Measurements from ENCODE around the gene PCDHGA10.
"Not testable (repeated sequence)": the region's sequence is repeated elsewhere in the genome, so short reads cannot be mapped to it uniquely, and the experiment has no call there.

PCDHGA10 gene

GRCh38 chr5:141422742-141423291, 10.0 kb downstream of the PCDHGA10 start:
- TF ChIP-seq POLR2A (IDR thresholded peaks at IDR 0.05; ENCODE audit: low read depth, low read length), result no peak
- DNase-seq (ENCODE audit: insufficient read length, low spot score), result no peak
- no peak for FAIRE-seq

GRCh38 chr5:141427783-141428426, 15.1 kb downstream of the PCDHGA10 start:
- DNase-seq (ENCODE audit: insufficient read length, low spot score) (no peak), FAIRE-seq (no peak)
- TF ChIP-seq POLR2A (IDR thresholded peaks at IDR 0.05; ENCODE audit: low read depth, low read length), result no peak

- DNase-seq (ENCODE audit: insufficient read length, low spot score) (no peak), FAIRE-seq (no peak)
- TF ChIP-seq POLR2A (IDR thresholded peaks at IDR 0.05; ENCODE audit: low read depth, low read length), result no peak
These were observed 17.7 kb downstream of the PCDHGA10 start, which contains the start of gene PCDHGA12 for GRCh38 chr5:141430332-141431113. TSS of gene PCDHGA12 (plus strand) at chr5:141430507. CDS start at chr5:141430760, 253 bp downstream.

- DNase-seq (ENCODE audit: insufficient read length, low spot score), result no peak
- FAIRE-seq, result no peak
- TF ChIP-seq POLR2A (IDR thresholded peaks at IDR 0.05; ENCODE audit: low read depth, low read length), result no peak
These were observed 18.5 kb downstream of the PCDHGA10 start for GRCh38 chr5:141431286-141431685.

GRCh38 chr5:141432308-141432707, 19.5 kb downstream of the PCDHGA10 start:
- FAIRE-seq, result not testable (repeated sequence)

DNA sequence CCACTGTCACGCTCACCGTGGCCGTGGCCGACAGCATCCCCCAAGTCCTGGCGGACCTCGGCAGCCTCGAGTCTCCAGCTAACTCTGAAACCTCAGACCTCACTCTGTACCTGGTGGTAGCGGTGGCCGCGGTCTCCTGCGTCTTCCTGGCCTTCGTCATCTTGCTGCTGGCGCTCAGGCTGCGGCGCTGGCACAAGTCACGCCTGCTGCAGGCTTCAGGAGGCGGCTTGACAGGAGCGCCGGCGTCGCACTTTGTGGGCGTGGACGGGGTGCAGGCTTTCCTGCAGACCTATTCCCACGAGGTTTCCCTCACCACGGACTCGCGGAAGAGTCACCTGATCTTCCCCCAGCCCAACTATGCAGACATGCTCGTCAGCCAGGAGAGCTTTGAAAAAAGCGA, 19.9 kb downstream of the PCDHGA10 start:
- not testable (repeated sequence) for FAIRE-seq; DNase-seq (ENCODE audit: insufficient read length, low spot score)

More at GRCh38 chr5:141432308-141432707, 19.5 kb downstream of the PCDHGA10 start:
- DNase-seq (ENCODE audit: insufficient read length, low spot score), result not testable (repeated sequence)

DNA sequence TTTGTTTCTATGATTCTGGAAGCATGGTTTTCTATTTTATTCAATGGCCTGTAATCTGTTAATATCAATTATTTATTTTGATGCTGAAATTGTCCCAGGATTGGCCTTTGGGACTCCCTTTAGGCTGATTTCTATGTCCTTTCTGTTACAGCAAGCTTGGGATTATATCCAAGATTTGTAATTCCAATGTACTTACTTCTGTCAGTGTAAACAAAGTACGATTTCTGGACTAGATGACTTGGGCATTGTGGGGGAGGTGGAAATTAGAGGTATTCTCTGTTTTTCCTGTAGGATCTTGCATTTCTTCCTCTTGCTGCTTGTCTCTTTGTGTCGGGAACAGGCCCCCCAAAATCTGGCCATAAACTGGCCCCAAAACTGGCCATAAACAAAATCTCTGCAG, 21.2 kb downstream of the PCDHGA10 start:
- DNase-seq (ENCODE audit: insufficient read length, low spot score), result no peak
- TF ChIP-seq POLR2A (IDR thresholded peaks at IDR 0.05; ENCODE audit: low read depth, low read length), result no peak
- no peak for FAIRE-seq

GRCh38 chr5:141437221-141437620, 24.4 kb downstream of the PCDHGA10 start:
- TF ChIP-seq POLR2A (IDR thresholded peaks at IDR 0.05; ENCODE audit: low read depth, low read length), result no peak

DNA sequence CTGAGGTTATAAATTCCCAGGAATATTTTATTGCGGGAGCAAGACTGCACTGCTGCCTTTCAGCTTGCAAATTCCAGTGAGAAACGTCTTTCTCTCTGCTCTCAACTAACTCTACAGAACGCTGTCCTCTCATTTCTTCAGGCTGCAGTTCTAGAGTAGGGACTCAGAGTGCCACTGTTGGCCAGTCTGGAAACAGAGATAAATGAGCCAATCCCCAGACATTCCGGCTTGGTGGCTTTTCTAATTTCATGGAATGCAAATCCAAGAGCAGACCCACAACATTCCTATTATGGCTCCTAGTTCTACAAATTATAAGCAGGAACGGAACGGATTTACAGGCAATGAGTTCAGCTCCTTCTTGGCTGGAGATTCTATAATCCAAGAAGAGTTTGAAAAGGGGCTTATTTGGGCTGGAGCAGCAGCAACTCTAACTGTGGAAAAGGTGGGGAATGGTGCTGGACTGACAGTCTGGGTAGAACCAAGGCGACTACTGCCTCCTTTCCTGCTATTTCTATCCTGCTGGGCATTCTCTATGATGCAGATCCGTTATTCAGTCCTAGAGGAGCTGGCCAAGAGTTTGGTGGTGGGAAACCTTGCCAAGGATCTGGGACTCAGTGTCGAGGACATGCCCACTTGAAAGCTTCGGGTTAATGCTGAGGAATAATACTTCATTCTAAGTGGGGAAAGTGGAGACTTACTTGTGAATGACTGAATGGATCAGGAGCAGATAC, 26.8 kb downstream of the PCDHGA10 start:
- DNase-seq (ENCODE audit: insufficient read length, low spot score) (no peak), FAIRE-seq (no peak)
- no peak for TF ChIP-seq POLR2A (IDR thresholded peaks at IDR 0.05; ENCODE audit: low read depth, low read length)

More at GRCh38 chr5:141437221-141437620, 24.4 kb downstream of the PCDHGA10 start:
- FAIRE-seq (peak; percentile 15), DNase-seq (ENCODE audit: insufficient read length, low spot score) (no peak)

DNA sequence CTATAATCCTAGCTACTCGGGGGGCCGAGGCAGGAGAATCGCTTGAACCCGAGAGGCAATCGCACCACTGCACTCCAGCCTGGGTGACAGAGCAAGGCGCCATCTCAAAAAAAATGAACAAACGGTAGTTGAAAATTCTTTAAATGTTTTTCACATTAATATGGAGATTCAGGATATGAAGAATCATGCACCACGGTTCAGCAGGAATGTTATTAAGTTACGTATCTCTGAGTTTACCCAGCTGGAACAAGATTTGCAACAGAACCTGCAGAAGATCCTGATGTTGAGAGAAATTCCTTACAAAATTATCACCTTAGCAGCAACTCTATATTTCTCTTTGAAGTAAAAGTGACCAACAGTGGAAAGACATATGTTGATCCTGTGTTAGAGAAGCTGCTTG, 27.6 kb downstream of the PCDHGA10 start:
- no peak for DNase-seq (ENCODE audit: insufficient read length, low spot score)
- TF ChIP-seq POLR2A (IDR thresholded peaks at IDR 0.05; ENCODE audit: low read depth, low read length), result no peak
- no peak for FAIRE-seq

GRCh38 chr5:141441571-141442170, 28.9 kb downstream of the PCDHGA10 start:
- no peak for FAIRE-seq
- no peak for TF ChIP-seq POLR2A (IDR thresholded peaks at IDR 0.05; ENCODE audit: low read depth, low read length)
- no peak for DNase-seq (ENCODE audit: insufficient read length, low spot score)

DNA sequence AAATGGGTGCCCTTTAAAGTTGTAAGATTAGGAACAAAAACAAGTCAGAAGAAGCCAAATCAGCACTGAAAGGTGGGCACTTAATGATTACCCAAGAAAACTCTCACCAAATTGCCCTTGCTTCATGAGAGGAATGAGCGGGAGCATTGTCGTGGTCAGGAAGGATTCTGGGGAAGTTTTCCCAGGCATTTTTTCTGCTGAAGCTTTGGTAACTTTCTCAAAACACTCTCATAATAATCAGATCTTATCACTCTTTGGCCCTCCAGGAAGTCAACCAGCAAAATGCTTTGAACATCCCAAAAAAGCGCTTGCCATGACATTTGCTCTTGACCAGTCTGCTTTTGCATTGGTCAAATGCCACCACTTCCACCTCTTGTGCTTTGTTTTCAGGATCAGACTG, 52.6 kb downstream of the PCDHGA10 start:
- FAIRE-seq (no peak), DNase-seq (ENCODE audit: insufficient read length, low spot score) (no peak)
- no peak for TF ChIP-seq POLR2A (IDR thresholded peaks at IDR 0.05; ENCODE audit: low read depth, low read length)

Measured in H54 (cell line).